PC-3 (cell line): Measurements from ENCODE around the gene UBE2F. TPM values are rescaled to one million over a fixed set of nuclear protein-coding genes. Genes with fewer than 3 reads are reported as not detected.
"Not testable (repeated sequence)": the region's sequence is repeated elsewhere in the genome, so short reads cannot be mapped to it uniquely, and the experiment has no call there.

Source experiments
- ATAC-seq: fragments of 200-7000 bp; cut with Tn5 transposase; 2 replicates; pipeline ENCODE4 v1.9.1; 2020; ENCODE audit warnings: mild to moderate bottlenecking, moderate library complexity
- BruUV-seq: library from RNA; stranded (reverse); fragments of 400-500 nt; replicated peaks from 2 replicates; lab custom pipeline; 2021; lab: Mats Ljungman, UMichigan
- CTCF ChIA-PET: fragments of 300-600 bp; sonication (Branson Sonifier 250); formaldehyde crosslinking; loops from one replicate; lab custom pipeline; 2022; ENCODE audit warnings: antibody characterized with exemption; lab: Charles Lee
- POLR2A ChIA-PET: fragments of 300-600 bp; sonication (Branson Sonifier 250); formaldehyde crosslinking; loops from one replicate; lab custom pipeline; 2022; ENCODE audit warnings: antibody characterized with exemption; ENCODE audit not compliant: unreplicated experiment; lab: Charles Lee
- DNase-seq: peaks from one replicate; pipeline ENCODE4 v3.0.0-alpha.2; 2015
- H2AFZ ChIP-seq: fragments of 300-600 bp; sonication (generic); 2 replicates; pipeline ENCODE4 v1.6.0; 2016; ENCODE audit warnings: antibody characterized with exemption, low read length
- H3F3A ChIP-seq: fragments of 300-600 bp; sonication (generic); one replicate; pipeline ENCODE4 v1.6.0; 2017; ENCODE audit warnings: antibody characterized with exemption, low read length, control low read depth, mild to moderate bottlenecking; ENCODE audit not compliant: unreplicated experiment
- H3K27ac ChIP-seq: fragments of 300-600 bp; sonication (generic); 2 replicates; pipeline ENCODE4 v1.5.1; 2016; ENCODE audit warnings: mild to moderate bottlenecking, low read length
- H3K27me3 ChIP-seq: fragments of 300-600 bp; sonication (generic); 2 replicates; pipeline ENCODE4 v1.6.1; 2016; ENCODE audit warnings: low read length, mixed read lengths
- H3K36me3 ChIP-seq: fragments of 300-600 bp; sonication (generic); 2 replicates; pipeline ENCODE4 v1.6.1; 2016; ENCODE audit warnings: low read depth, mixed run types, low read length, mixed read lengths
- H3K4me1 ChIP-seq: fragments of 300-600 bp; sonication (generic); 2 replicates; pipeline ENCODE4 v1.5.1; 2016; ENCODE audit warnings: low read length; ENCODE audit not compliant: insufficient read depth
- H3K4me2 ChIP-seq: fragments of 300-600 bp; sonication (generic); 2 replicates; pipeline ENCODE4 v1.6.0; 2016; ENCODE audit warnings: low read length
- H3K4me3 ChIP-seq: fragments of 300-600 bp; sonication (generic); 2 replicates; pipeline ENCODE4 v1.5.1; 2016; ENCODE audit warnings: mild to moderate bottlenecking, low read length, mixed read lengths
- H3K79me2 ChIP-seq: fragments of 300-600 bp; sonication (generic); 2 replicates; pipeline ENCODE4 v1.6.1; 2017; ENCODE audit warnings: low read length, mixed read lengths
- H3K9ac ChIP-seq: fragments of 300-600 bp; sonication (generic); 2 replicates; pipeline ENCODE4 v1.6.0; 2016; ENCODE audit warnings: mild to moderate bottlenecking, low read length
- H3K9me2 ChIP-seq: fragments of 300-600 bp; sonication (generic); replicated peaks from 2 replicates; pipeline ENCODE4 v1.6.1; 2016; ENCODE audit warnings: mixed run types, low read length, mixed read lengths
- H3K9me3 ChIP-seq: fragments of 300-600 bp; sonication (generic); 2 replicates; pipeline ENCODE4 v1.6.1; 2016; ENCODE audit warnings: low read length, mixed read lengths
- H4K20me1 ChIP-seq: fragments of 300-600 bp; sonication (generic); 2 replicates; pipeline ENCODE4 v1.6.1; 2016; ENCODE audit warnings: low read length, mixed read lengths
- EZH2 ChIP-seq: fragments of 300-600 bp; sonication (generic); IDR thresholded peaks from one replicate; pipeline ENCODE4 v1.6.1; 2017; ENCODE audit warnings: antibody characterized with exemption, mild to moderate bottlenecking, low read length; ENCODE audit not compliant: unreplicated experiment
- EZH2phosphoT487 ChIP-seq: fragments of 300-600 bp; sonication (generic); IDR thresholded peaks from 2 replicates; pipeline ENCODE4 v1.6.1; 2018; ENCODE audit warnings: mild to moderate bottlenecking, antibody characterized with exemption, low read length, borderline replicate concordance
- intact Hi-C: fragments of 100-400 bp; cut with micrococcal nuclease; formaldehyde crosslinking; loops from 2 replicates; pipeline ENCODE4 v1.9.0; 2023
- total RNA-seq: library from RNA; depleted of rRNA; stranded (reverse); fragments of >200 nt; gene quantifications from 2 replicates; pipeline ENCODE4 v1.2.3, GENCODE V29; 2014
- TF ChIP-seq, protein P1 (sequence below): fragments of 300-600 bp; sonication (generic); conservative IDR thresholded peaks from 2 replicates; pipeline ENCODE4 v1.5.1; 2017; ENCODE audit warnings: antibody characterized with exemption, low read depth, mild to moderate bottlenecking, low read length

The UBE2F gene
- total RNA-seq, 1 experiment from 2014 or later = 57.8 TPM

DNA sequence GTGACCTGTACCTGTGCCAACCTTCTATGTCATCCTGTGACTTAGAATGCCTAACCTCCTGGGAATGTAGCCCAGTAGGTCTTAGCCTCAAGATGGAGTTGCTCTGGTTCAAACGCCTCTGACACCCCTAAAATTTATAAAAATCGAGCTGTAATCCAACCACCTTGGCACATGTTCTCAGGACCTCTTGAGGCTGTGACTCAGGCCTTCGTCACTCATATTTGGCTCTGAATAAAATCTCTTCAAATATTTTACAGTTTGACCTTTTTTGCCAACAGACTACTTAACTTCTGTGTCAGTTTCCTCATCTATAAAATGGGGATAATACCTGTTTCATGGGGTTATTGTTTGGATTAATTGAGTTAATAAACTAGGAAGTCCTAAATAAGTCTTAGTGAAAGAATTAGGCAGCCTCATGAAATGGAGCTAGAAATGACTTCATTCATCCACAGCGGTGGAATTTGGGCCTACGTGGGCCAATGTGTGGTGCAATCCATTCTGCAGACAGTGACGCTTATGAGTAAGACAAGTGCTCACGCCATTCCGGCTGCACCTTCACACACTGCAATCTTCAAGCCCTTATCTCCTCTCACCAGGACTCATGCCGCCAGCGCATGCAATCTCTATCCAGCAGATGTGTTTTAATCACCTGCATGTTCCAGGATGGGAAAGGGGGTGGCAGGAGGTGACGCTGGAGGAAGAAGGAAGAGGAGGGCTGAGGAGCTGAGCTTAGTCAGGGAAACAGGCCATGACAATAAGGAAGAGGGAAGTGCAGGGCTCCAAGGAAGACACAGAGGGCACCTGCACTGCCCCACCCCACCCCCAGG is 2.0 kb upstream of the UBE2F start:
- H3K79me2 ChIP-seq = peaks cover 26% of the 10 kb centered on the region
- peak; percentile 26 for ATAC-seq
- H3K9ac ChIP-seq = peak overlapping the region; percentile 81
- H3F3A ChIP-seq = no peaks in the 10 kb centered on the region
- H3K36me3 ChIP-seq = peaks cover 12% of the 10 kb centered on the region
- H3K4me2 ChIP-seq = peak overlapping the region; percentile 94
- peaks cover 12% of the 10 kb centered on the region for H3K9me3 ChIP-seq
- peaks cover 22% of the 10 kb centered on the region for H4K20me1 ChIP-seq
- BruUV-seq = no TSS peak
- intact Hi-C loops = no loop called here
- no peaks in the 10 kb centered on the region for H3K9me2 ChIP-seq
- peak; percentile 88 for DNase-seq
- no peaks in the 10 kb centered on the region for H3K27me3 ChIP-seq
- no peak overlapping the region for H3K4me3 ChIP-seq
- TF ChIP-seq, protein P1, sequence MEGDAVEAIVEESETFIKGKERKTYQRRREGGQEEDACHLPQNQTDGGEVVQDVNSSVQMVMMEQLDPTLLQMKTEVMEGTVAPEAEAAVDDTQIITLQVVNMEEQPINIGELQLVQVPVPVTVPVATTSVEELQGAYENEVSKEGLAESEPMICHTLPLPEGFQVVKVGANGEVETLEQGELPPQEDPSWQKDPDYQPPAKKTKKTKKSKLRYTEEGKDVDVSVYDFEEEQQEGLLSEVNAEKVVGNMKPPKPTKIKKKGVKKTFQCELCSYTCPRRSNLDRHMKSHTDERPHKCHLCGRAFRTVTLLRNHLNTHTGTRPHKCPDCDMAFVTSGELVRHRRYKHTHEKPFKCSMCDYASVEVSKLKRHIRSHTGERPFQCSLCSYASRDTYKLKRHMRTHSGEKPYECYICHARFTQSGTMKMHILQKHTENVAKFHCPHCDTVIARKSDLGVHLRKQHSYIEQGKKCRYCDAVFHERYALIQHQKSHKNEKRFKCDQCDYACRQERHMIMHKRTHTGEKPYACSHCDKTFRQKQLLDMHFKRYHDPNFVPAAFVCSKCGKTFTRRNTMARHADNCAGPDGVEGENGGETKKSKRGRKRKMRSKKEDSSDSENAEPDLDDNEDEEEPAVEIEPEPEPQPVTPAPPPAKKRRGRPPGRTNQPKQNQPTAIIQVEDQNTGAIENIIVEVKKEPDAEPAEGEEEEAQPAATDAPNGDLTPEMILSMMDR = no peak
- TF ChIP-seq EZH2 (no peak), EZH2phosphoT487 (no peak)
- ChIA-PET POLR2A (interaction anchor here (0.6 kb wide), 1 partner anchor 100 kb away, joined by 12 read pairs; no protein-coding TSS in a partner anchor), CTCF (interaction anchor here (0.6 kb wide), 2 partner anchors 9 to 107 kb away, joined by 3 to 4 read pairs; no protein-coding TSS in a partner anchor)
- peaks cover 40% of the 10 kb centered on the region for H3K4me1 ChIP-seq
- peak overlapping the region; percentile 14 for H2AFZ ChIP-seq
- H3K27ac ChIP-seq = peak overlapping the region; percentile 95

- H3F3A ChIP-seq, H3K9me2 ChIP-seq, POLR2A ChIA-PET, BruUV-seq, CTCF ChIA-PET, ATAC-seq, DNase-seq, H3K27me3 ChIP-seq: not testable (repeated sequence)
- Histone ChIP-seq H3K4me1 (peaks cover 40% of the 10 kb centered on the region), H3K9me3 (peaks cover 12% of the 10 kb centered on the region), H3K4me2 (peak overlapping the region; percentile 94), H4K20me1 (peaks cover 29% of the 10 kb centered on the region), H3K9ac (peak overlapping the region; percentile 81), H2AFZ (peak overlapping the region; percentile 74; the same call in 1 of the 2 replicates), H3K4me3 (peak overlapping the region; percentile 68; the same call in 1 of the 2 replicates), H3K36me3 (peaks cover 14% of the 10 kb centered on the region), H3K27ac (peak overlapping the region; percentile 95), H3K79me2 (peaks cover 36% of the 10 kb centered on the region)
- intact Hi-C loops = loop anchor here (2.0 kb wide), 1 partner anchor 105 kb away; no protein-coding TSS in a partner anchor
These were observed 970 bp upstream of the UBE2F start for GRCh38 chr2:237965844-237966243.

DNA sequence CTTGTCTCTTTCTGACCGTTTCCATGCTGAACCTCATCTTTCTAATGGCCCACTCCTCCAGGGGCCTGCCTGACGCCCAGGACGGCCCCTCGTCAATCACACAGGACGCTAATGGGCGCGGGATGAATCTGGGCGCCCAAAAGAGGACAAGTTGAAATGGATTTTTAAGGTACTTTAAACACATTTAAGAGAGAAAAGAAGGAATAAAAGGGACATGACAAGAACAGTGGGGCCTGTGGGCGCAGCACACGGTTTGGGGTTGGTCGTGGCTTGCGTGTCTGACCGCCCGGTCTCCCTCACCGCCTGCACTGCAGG is 607 bp upstream of the UBE2F start:
- Histone ChIP-seq H3K9ac (peak overlapping the region; percentile 81), H3K4me2 (peak overlapping the region; percentile 94), H3K4me1 (peaks cover 40% of the 10 kb centered on the region), H3K79me2 (peaks cover 40% of the 10 kb centered on the region), H3K9me3 (peaks cover 12% of the 10 kb centered on the region), H4K20me1 (peaks cover 29% of the 10 kb centered on the region), H3F3A (no peaks in the 10 kb centered on the region), H3K27ac (peak overlapping the region; percentile 95), H2AFZ (peak overlapping the region; percentile 74), H3K36me3 (peaks cover 14% of the 10 kb centered on the region), H3K27me3 (no peaks in the 10 kb centered on the region), H3K9me2 (no peaks in the 10 kb centered on the region), H3K4me3 (peak overlapping the region; percentile 68)
- peak; percentile 43 for ATAC-seq
- TSS peak; percentile 92 for BruUV-seq
- intact Hi-C loops = loop anchor here (2.0 kb wide), 1 partner anchor 105 kb away; no protein-coding TSS in a partner anchor
- DNase-seq = no peak
- TF ChIP-seq EZH2phosphoT487 = no peak
- POLR2A ChIA-PET = no interaction called here
- CTCF ChIA-PET = no interaction called here
